HepG2 (cell line): ENCODE measurements around the gene PRKCE. TPM values are rescaled to one million over a fixed set of nuclear protein-coding genes. Genes with fewer than 3 reads are reported as not detected.
A peak's percentile ranks its signal among the peaks of the same experiment; 100 is the strongest.

Experiments
- ATAC-seq: fragments of 200-7000 bp; cut with Tn5 transposase; 3 replicates; pipeline ENCODE4 v1.9.1; 2020; ENCODE audit warnings: mild to moderate bottlenecking, moderate library complexity
- BruUV-seq: library from RNA; stranded (reverse); fragments of 400-500 nt; replicated peaks from 2 replicates; lab custom pipeline; 2021; lab: Mats Ljungman, UMichigan
- CTCF ChIA-PET: fragments of 300-600 bp; formaldehyde crosslinking; extraction: SDS; loops from one replicate; lab custom pipeline; 2021; ENCODE audit warnings: low total read pairs, inconsistent platforms, low intra/inter-chr PET ratio; lab: Yijun Ruan, JAX
- POLR2A ChIA-PET: fragments of 350-600 bp; sonication (Branson Sonifier 250); formaldehyde crosslinking; loops from one replicate; lab custom pipeline; 2020; ENCODE audit warnings: antibody characterized with exemption, inconsistent platforms; lab: Yijun Ruan, JAX
- DNase-seq: peaks from one replicate; pipeline ENCODE4 v3.0.0-alpha.2; 2015; ENCODE audit warnings: low spot score
- FAIRE-seq: peaks from 3 replicates; lab custom pipeline; 2011; peaks lifted over from hg19 to GRCh38; lab: Jason Lieb, UNC
- H2AFZ ChIP-seq: one replicate; pipeline ENCODE4 v1.6.1; 2011; ENCODE audit warnings: low read length, inconsistent platforms
- H3K27ac ChIP-seq: fragments of 300-600 bp; 3 replicates; pipeline ENCODE4 v1.8.0; 2011; ENCODE audit warnings: mixed run types, mild to moderate bottlenecking, mixed read lengths, low read length, inconsistent platforms; ENCODE audit not compliant: insufficient read depth; ENCODE audit errors: extremely low read length
- H3K27me3 ChIP-seq, 2 experiments: fragments of 200-600 bp in 1 of 2; 2 replicates in 1 of 2; 3 replicates in 1 of 2; pipeline versions ENCODE4 v1.6.0 to v1.8.0; 2011; ENCODE audit warnings: low read length in 2 of 2, mild to moderate bottlenecking in 2 of 2, moderate library complexity in 2 of 2, inconsistent platforms in 1 of 2; ENCODE audit not compliant: insufficient read depth in 2 of 2, control insufficient read depth in 1 of 2
- H3K36me3 ChIP-seq, 2 experiments: fragments of 200-600 bp in 1 of 2; replicated peaks in 1 of 2; 2 replicates in 1 of 2; 3 replicates in 1 of 2; pipeline versions ENCODE4 v1.5.1 to v1.8.0; 2011; ENCODE audit warnings: low read length in 2 of 2, inconsistent platforms in 1 of 2; ENCODE audit not compliant: insufficient read depth in 2 of 2, control insufficient read depth in 1 of 2
- H3K4me1 ChIP-seq: 2 replicates; pipeline ENCODE4 v1.5.1; 2012; ENCODE audit warnings: low read length, inconsistent platforms; ENCODE audit not compliant: insufficient read depth
- H3K4me2 ChIP-seq: 2 replicates; pipeline ENCODE4 v1.6.0; 2011; ENCODE audit warnings: low read depth, low read length, inconsistent platforms
- H3K4me3 ChIP-seq, 3 experiments: fragments of 200-600 bp in 1 of 3; sonication (generic), shearing (Covaris generic) in 1 of 3; replicated peaks in 1 of 3; 2 replicates each; pipeline ENCODE4 v1.5.1; 2011 to 2016; ENCODE audit warnings: low read length in 3 of 3, inconsistent platforms in 2 of 3, low read depth in 2 of 3, mild to moderate bottlenecking in 2 of 3, control low read depth in 1 of 3, mixed read lengths in 1 of 3; ENCODE audit not compliant: insufficient read depth in 1 of 3
- H3K79me2 ChIP-seq: one replicate; pipeline ENCODE4 v1.6.1; 2011; ENCODE audit warnings: low read length, inconsistent platforms; ENCODE audit not compliant: insufficient read depth
- H3K9ac ChIP-seq: 2 replicates; pipeline ENCODE4 v1.6.0; 2011; ENCODE audit warnings: mild to moderate bottlenecking, low read depth, low read length, inconsistent platforms; ENCODE audit not compliant: insufficient read depth
- H3K9me3 ChIP-seq: 2 replicates; pipeline ENCODE4 v1.5.1; 2012; ENCODE audit warnings: mild to moderate bottlenecking, low read length
- H4K20me1 ChIP-seq: 2 replicates; pipeline ENCODE4 v1.6.0; 2011; ENCODE audit warnings: inconsistent platforms, mild to moderate bottlenecking, low read length, moderate library complexity; ENCODE audit not compliant: insufficient read depth
- ASH2L ChIP-seq: fragments of 300-600, 200-600 bp; sonication (generic); IDR thresholded peaks from 2 replicates; pipeline ENCODE4 v1.7.0; 2017; ENCODE audit warnings: low read depth, mild to moderate bottlenecking, moderate library complexity, mixed read lengths, low read length; ENCODE audit not compliant: insufficient read length
- GPN1 ChIP-seq: sonication (generic); formaldehyde crosslinking; IDR thresholded peaks from 2 replicates; pipeline ENCODE4 v1.5.1; 2020; ENCODE audit warnings: missing genetic modification reagents, borderline replicate concordance
- NCOA5 ChIP-seq: sonication (generic); formaldehyde crosslinking; IDR thresholded peaks from 2 replicates; pipeline ENCODE4 v1.4.0; 2020; ENCODE audit warnings: missing genetic modification reagents
- RBFOX2 ChIP-seq: fragments of 200-400 bp; formaldehyde crosslinking; IDR thresholded peaks from 2 replicates; pipeline ENCODE4 v1.6.1; 2017; ENCODE audit warnings: low read depth, mild to moderate bottlenecking, low read length
- SIN3B ChIP-seq: fragments of 150-350 bp; IDR thresholded peaks from 2 replicates; pipeline ENCODE4 v1.6.1; 2014; ENCODE audit warnings: low read length
- SNRNP70 ChIP-seq: fragments of 200-400 bp; formaldehyde crosslinking; IDR thresholded peaks from 2 replicates; pipeline ENCODE4 v1.6.1; 2017; ENCODE audit warnings: mild to moderate bottlenecking, low read depth, low read length, moderate library complexity
- THAP11 ChIP-seq: IDR thresholded peaks from 2 replicates; pipeline ENCODE4 v1.6.1; 2016; ENCODE audit warnings: missing biosample characterization, missing genetic modification reagents
- TP53 ChIP-seq: sonication (generic); formaldehyde crosslinking; conservative IDR thresholded peaks from 2 replicates; pipeline ENCODE4 v1.4.0; 2020; ENCODE audit warnings: missing genetic modification reagents
- TSC22D2 ChIP-seq: sonication (generic); formaldehyde crosslinking; IDR thresholded peaks from 2 replicates; pipeline ENCODE4 v1.5.1; 2020; ENCODE audit warnings: missing genetic modification reagents, mild to moderate bottlenecking, borderline replicate concordance
- ZNF253 ChIP-seq: sonication (generic); formaldehyde crosslinking; IDR thresholded peaks from 2 replicates; pipeline ENCODE4 v1.8.0; 2022; ENCODE audit warnings: mild to moderate bottlenecking, missing genetic modification reagents, borderline replicate concordance
- ZNF292 ChIP-seq: sonication (generic); formaldehyde crosslinking; IDR thresholded peaks from 2 replicates; pipeline ENCODE4 v1.8.1; 2022; ENCODE audit warnings: mild to moderate bottlenecking, low read depth, missing genetic modification reagents, borderline replicate concordance
- ZNF431 ChIP-seq: sonication (generic); formaldehyde crosslinking; IDR thresholded peaks from 2 replicates; pipeline ENCODE4 v1.9.0; 2022; ENCODE audit warnings: missing genetic modification reagents, low read depth, mild to moderate bottlenecking, borderline replicate concordance
- WGBS: methylation state at CpG from one replicate; pipeline ENCODE4 v1.1.6; 2017; ENCODE audit warnings: low lambda C conversion rate; 5-methylcytosine and 5-hydroxymethylcytosine counted together
- in situ Hi-C: cut with HindIII; loops from 2 replicates; pipeline ENCODE4 v1.10.0; 2017; ENCODE audit warnings: low pct_unique_long_range_greater_than_20kb; ENCODE audit not compliant: extremely low pct_ligation_motif_present
- intact Hi-C: fragments of 100-400 bp; cut with micrococcal nuclease; formaldehyde crosslinking; loops from one replicate; pipeline ENCODE4 v1.10.0; 2022; ENCODE audit not compliant: unreplicated experiment
- polyA plus RNA-seq, 8 experiments: library from polyadenylated mRNA; depleted of rRNA in 3 of 8; stranded (reverse) in 7 of 8; unstranded in 1 of 8; fragments of >200 nt; fragmentation: Illumina TruSeq in 4 of 8; extraction: Trizol in 4 of 8; gene quantifications; 2 replicates each; pipeline versions ENCODE4 v1.2.1 to v1.2.3, GENCODE V29; 2011 to 2016; ENCODE audit warnings: low read depth in 4 of 8, missing spikeins in 1 of 8, mixed read lengths in 1 of 8; ENCODE audit not compliant: insufficient read depth in 1 of 8
- total RNA-seq, 5 experiments: library from RNA; depleted of rRNA; stranded (reverse); fragments of >200 nt; fragmentation: Illumina TruSeq; extraction: Trizol; gene quantifications; 2 replicates each; pipeline ENCODE4 v1.2.3, GENCODE V29; 2016; ENCODE audit warnings: low read depth in 1 of 5
- TF ChIP-seq, protein P1 (sequence below): sonication (generic); formaldehyde crosslinking; IDR thresholded peaks from 2 replicates; pipeline ENCODE4 v1.4.0; 2020; ENCODE audit warnings: missing genetic modification reagents, borderline replicate concordance
- TF ChIP-seq, protein P2 (sequence below): sonication (generic); formaldehyde crosslinking; IDR thresholded peaks from 2 replicates; pipeline ENCODE4 v1.4.0; 2020; ENCODE audit warnings: missing genetic modification reagents

Gene PRKCE
- total and polyA plus RNA-seq, 2 of the 13 experiments (the other 11 are each of a cell fraction or from before 2014, with no cell fraction given), result 1.0 to 3.9 TPM

DNA sequence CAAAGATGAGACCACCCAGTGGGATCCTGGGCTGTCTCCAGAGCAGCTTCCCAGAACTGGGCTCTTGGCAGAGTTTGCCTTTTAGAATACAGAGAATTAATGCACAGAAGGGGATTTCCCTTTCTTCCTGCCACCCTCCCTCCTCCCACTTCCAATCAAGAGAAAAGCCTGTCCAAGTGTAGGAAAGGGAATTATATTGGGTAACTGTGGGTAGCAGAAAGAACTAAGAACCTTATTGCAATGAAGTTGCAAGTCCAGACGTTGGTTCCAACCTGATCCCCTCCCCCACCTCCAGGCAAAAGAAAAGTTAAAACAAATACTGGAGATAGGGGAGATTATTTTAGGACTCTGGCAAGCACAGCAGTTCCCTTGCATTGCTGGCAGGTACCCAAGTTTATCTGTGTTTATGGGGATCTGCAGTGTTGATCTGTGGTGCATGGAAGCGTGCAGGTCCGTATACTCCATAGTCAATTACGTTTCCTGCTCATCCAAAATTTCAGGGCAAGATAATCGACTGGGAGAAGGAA, 114.3 kb downstream of the PRKCE start:
- H4K20me1 ChIP-seq, result no peaks in the 10 kb centered on the region
- no peaks in the 10 kb centered on the region for H3K36me3 ChIP-seq
- no peak overlapping the region for H3K27ac ChIP-seq
- in situ Hi-C loops (no loop called here), intact Hi-C loops (no loop called here)
- H3K27me3 ChIP-seq, result no peaks in the 10 kb centered on the region
- FAIRE-seq (no peak), ATAC-seq (no peak), DNase-seq (no peak)
- POLR2A ChIA-PET, result no interaction called here
- no peak overlapping the region for H3K9ac ChIP-seq
- H3K9me3 ChIP-seq, result no peaks in the 10 kb centered on the region
- TF ChIP-seq NCOA5 (CRISPR knock-in tag), result no peak
- TF ChIP-seq, protein P1, sequence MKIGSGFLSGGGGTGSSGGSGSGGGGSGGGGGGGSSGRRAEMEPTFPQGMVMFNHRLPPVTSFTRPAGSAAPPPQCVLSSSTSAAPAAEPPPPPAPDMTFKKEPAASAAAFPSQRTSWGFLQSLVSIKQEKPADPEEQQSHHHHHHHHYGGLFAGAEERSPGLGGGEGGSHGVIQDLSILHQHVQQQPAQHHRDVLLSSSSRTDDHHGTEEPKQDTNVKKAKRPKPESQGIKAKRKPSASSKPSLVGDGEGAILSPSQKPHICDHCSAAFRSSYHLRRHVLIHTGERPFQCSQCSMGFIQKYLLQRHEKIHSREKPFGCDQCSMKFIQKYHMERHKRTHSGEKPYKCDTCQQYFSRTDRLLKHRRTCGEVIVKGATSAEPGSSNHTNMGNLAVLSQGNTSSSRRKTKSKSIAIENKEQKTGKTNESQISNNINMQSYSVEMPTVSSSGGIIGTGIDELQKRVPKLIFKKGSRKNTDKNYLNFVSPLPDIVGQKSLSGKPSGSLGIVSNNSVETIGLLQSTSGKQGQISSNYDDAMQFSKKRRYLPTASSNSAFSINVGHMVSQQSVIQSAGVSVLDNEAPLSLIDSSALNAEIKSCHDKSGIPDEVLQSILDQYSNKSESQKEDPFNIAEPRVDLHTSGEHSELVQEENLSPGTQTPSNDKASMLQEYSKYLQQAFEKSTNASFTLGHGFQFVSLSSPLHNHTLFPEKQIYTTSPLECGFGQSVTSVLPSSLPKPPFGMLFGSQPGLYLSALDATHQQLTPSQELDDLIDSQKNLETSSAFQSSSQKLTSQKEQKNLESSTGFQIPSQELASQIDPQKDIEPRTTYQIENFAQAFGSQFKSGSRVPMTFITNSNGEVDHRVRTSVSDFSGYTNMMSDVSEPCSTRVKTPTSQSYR (CRISPR knock-in tag), result peak; percentile 18; the same call in 1 of the 2 replicates
- H2AFZ ChIP-seq, result no peak overlapping the region
- BruUV-seq, result no TSS peak
- H3K79me2 ChIP-seq, result no peaks in the 10 kb centered on the region
- no peaks in the 10 kb centered on the region for H3K4me1 ChIP-seq
- no peak overlapping the region for H3K4me3 ChIP-seq
- CTCF ChIA-PET, result no interaction called here
- WGBS, result 32% methylated on average over 5 of the region's 5 CpGs
- H3K4me2 ChIP-seq, result no peak overlapping the region

DNA sequence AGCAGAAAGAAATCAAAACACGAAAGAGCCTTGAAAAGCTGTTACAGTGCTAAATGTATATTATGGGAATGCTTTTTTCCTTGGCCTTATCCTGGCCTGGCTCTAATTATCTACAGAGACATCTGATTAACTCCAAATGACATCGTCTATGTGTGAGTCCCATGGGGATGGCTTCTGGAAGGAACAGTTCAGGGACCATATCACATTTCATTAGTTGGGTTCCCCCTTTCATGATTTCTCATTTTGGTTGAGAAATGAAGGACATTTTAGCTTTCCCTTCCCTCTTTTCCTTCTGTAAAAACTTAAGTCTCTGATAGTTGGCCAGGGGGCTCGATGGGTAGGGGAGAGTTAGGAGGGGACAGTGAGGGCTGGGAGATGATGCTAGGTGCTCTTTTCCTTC, 116.7 kb downstream of the PRKCE start:
- in situ Hi-C loops, result no loop called here
- TF ChIP-seq THAP11, result no peak
- TF ChIP-seq SIN3B, result no peak
- TF ChIP-seq ZNF253 (CRISPR knock-in tag), result no peak
- TF ChIP-seq GPN1 (CRISPR knock-in tag), result no peak
- TF ChIP-seq ZNF431 (CRISPR knock-in tag), result no peak
- no peak for TF ChIP-seq TSC22D2 (CRISPR knock-in tag)
- TF ChIP-seq SNRNP70, result no peak
- TF ChIP-seq, protein P2, sequence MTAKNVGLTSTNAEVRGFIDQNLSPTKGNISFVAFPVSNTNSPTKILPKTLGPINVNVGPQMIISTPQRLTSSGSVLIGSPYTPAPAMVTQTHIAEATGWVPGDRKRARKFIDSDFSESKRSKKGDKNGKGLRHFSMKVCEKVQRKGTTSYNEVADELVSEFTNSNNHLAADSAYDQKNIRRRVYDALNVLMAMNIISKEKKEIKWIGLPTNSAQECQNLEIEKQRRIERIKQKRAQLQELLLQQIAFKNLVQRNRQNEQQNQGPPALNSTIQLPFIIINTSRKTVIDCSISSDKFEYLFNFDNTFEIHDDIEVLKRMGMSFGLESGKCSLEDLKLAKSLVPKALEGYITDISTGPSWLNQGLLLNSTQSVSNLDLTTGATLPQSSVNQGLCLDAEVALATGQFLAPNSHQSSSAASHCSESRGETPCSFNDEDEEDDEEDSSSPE (CRISPR knock-in tag), result no peak
- TF ChIP-seq TP53 (CRISPR knock-in tag), result no peak
- TF ChIP-seq ZNF292 (CRISPR knock-in tag), result no peak
- TF ChIP-seq RBFOX2, result no peak
- TF ChIP-seq ASH2L, result no peak

More for the DNA sequence above, 116.7 kb downstream of the PRKCE start:
- H4K20me1 ChIP-seq, result no peaks in the 10 kb centered on the region
- H3K4me2 ChIP-seq, result no peak overlapping the region
- ChIA-PET POLR2A (no interaction called here), CTCF (no interaction called here)
- BruUV-seq, result no TSS peak
- H3K4me3 ChIP-seq, result no peak overlapping the region
- no peaks in the 10 kb centered on the region for H3K4me1 ChIP-seq
- intact Hi-C loops, result no loop called here
- H3K27me3 ChIP-seq, result peaks cover 0 to 3% of the 10 kb centered on the region in 2 experiments; a peak in 1 of 5 replicates
- H3K79me2 ChIP-seq, result no peaks in the 10 kb centered on the region
- no peak overlapping the region for H2AFZ ChIP-seq
- WGBS, result 29% methylated on average over 3 of the region's 3 CpGs
- DNase-seq (no peak), ATAC-seq (no peak), FAIRE-seq (no peak)
- no peaks in the 10 kb centered on the region for H3K36me3 ChIP-seq
- no peak overlapping the region for H3K9ac ChIP-seq
- no peak overlapping the region for H3K27ac ChIP-seq
- no peaks in the 10 kb centered on the region for H3K9me3 ChIP-seq
